T-helper 9 cell (primary cell): Measurements from ENCODE around the gene DPEP1.
"Not testable (repeated sequence)": the region's sequence is repeated elsewhere in the genome, so short reads cannot be mapped to it uniquely, and the experiment has no call there.

ENCODE experiments used
- DNase-seq: peaks from one replicate; pipeline ENCODE4 v3.0.0-alpha.2; 2020

The DPEP1 gene

DNA sequence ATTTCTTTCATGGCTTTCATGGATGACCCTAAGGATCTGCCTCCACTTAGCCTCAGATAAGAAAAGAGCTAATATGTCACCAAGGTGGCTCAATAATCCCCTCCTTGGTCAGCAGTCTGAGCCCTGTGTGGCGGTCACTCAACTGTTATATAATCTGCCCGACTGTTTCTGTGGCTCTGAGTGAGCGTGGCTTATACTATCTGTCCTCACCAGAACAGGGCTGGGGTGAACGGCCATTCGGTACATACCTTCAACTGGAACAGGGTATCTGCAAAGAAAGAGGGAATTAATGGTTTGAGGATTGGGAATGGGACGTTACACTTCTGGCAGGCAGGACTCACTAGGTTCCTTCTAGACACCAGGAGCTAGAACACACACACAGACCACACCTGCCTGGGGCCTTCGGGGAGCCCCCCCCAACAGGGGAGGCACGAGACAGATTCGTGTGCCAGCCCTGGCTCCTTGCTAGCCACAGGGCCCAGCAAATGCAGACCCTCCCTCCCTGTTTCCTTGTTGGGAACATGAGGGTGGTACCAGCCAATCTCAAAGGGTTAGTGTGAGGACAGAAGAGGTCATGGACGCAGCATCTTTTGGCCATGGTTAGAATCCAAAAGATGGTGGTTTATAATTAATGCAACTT, 40.3 kb downstream of the DPEP1 start:
- no peak for DNase-seq

DNA sequence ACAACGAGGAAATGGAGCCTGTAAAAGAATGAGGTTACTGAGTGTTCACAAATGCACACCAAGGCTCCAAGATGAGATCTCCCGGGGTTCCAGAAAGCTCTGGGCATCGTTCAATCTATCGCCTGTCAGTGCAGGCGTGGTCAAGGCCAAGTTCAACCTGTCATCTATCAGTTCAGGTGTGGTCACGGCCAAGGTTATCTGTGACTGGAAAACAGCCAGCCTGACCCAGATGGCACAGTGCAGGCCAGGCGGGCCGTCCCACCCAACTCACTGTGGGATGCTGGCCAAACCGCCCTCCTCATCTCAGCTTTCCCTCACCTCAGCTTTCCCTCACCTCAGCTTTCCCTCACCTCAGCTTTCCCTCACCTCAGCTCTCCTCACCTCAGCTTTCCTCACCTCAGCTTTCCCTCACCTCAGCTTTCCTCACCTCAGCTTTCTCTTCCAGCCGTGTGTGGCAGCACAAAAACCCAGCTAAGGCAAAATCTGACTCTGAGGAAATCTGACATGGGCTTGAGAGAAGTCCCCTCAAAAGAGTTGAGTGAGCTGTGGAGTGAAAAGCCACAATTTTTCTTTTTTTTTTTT, 41.7 kb downstream of the DPEP1 start:
- DNase-seq, result no peak

DNA sequence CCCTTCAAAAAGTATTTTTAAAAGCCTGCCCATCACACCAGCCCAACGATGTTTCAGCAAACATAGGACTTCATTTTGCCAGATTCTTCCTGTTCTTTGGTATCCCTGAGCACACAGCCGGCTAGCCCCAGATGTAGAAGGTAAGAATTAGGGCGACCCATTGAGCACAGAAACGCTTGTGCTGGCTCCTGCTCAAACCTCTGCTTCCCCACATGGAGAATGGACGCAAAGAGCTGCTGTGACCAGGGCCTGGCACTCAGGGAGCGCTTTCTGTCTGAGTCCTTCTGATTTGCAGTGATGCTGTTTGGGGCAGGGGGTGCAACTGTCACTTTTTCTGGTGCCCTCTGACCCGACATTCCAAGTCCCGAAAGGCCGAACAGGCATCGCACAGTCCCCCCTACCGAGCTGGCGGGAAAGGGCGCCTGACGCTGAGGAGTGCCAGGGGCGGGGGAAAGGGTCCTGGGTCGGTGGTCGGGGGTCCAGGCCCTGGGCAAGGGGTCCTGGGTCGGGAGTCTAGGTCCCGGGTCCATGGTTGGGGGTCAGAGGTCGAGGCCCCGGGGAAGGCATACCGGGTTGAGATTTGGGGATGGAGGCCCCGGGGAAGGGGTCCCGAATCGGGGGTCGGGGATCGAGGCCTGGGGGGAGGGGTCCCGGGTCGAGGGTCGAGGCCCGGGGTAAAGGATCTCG, 43.1 kb downstream of the DPEP1 start:
- no peak for DNase-seq

GRCh38 chr16:89657442-89658220, 44.2 kb downstream of the DPEP1 start, which contains the start of the genes CHMP1A and SPATA33:
TSS of gene CHMP1A (minus strand) at chr16:89657708. CDS start at chr16:89657588, 120 bp downstream.
TSS of gene SPATA33 (plus strand) at chr16:89657836. CDS start at chr16:89657912, 76 bp downstream.
- peak; percentile 93 for DNase-seq

DNA sequence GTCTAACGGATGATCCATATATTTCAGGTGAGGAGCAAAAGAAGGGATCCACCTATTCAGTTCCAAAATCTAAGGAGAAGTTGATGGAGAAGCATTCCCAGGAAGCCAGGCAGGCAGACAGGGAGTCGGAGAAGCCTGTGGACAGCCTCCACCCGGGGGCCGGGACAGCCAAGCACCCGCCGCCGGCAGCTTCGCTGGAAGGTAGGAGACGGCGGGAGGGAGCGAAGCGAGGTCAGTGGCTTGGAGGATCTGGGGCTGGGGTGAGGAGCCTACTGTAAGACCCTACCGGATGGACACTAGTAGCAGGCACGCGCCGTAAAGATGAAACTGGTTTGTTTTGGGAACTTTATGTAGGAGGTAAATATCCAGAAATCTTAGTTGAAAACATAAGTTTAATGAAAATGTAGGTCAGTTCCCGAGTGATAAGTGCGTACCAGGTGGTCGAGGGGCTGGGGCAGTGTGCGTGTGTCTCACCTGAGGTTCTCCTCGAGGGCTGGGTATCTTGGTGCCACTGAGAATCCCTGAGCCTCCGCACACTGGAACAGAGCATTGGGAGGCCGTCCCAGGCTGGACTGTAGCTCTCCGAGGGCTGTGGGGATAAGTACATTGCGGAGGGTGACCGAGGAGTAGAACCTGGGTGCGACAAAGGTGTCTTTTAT, 44.9 kb downstream of the DPEP1 start:
- DNase-seq, result no peak

DNA sequence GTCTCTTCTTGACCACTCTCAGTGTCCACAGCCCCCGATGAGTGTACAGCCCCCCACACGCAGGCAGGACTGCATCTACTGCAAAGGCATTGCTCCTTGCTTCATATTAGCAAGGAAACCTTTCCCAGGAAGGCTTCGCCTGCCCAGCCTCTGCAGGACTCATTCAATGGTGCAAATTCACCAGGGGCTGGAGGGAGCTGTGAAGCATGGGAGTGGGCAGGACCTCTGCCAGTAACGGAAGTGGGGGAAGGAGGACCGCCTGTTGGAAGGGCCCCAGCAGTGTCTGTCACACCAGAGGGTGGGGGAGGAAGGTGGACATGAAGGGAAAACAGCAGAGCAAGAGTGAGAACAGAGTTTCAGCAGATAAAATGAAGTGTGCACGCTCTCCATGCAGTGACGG, 46.7 kb downstream of the DPEP1 start:
- DNase-seq, result no peak

- no peak for DNase-seq
Observed at GRCh38 chr16:89661215-89661614, 47.8 kb downstream of the DPEP1 start.

- DNase-seq, result not testable (repeated sequence)
Observed at GRCh38 chr16:89664238-89664637, 50.8 kb downstream of the DPEP1 start.

- not testable (repeated sequence) for DNase-seq
Observed at GRCh38 chr16:89667000-89667399, 53.6 kb downstream of the DPEP1 start.

GRCh38 chr16:89667633-89668032, 54.2 kb downstream of the DPEP1 start:
- no peak for DNase-seq

GRCh38 chr16:89668790-89669158, 55.3 kb downstream of the DPEP1 start:
- DNase-seq, result no peak

DNA sequence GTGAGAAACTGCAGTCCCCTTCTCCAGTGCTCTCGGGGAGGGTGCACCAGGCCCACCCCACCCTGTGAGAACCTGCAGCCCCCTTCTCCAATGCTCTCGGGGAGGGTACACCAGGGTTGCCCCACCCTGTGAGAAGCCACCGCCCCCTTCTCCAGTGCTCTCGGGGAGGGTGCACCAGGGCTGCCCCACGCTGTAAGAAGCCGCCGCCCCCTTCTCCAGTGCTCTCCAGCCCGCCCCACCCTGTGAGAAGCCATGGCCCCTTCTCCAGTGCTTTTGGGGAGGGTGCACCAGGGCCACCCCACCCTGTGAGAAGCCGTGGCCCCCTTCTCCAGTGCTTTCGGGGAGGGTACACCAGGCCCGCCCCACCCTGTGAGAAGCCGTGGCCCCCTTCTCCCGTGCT, 56.3 kb downstream of the DPEP1 start:
- no peak for DNase-seq

- no peak for DNase-seq
Observed at GRCh38 chr16:89670496-89671431, 57.3 kb downstream of the DPEP1 start.

- not testable (repeated sequence) for DNase-seq
Observed at GRCh38 chr16:89671565-89671964, 58.1 kb downstream of the DPEP1 start.

DNA sequence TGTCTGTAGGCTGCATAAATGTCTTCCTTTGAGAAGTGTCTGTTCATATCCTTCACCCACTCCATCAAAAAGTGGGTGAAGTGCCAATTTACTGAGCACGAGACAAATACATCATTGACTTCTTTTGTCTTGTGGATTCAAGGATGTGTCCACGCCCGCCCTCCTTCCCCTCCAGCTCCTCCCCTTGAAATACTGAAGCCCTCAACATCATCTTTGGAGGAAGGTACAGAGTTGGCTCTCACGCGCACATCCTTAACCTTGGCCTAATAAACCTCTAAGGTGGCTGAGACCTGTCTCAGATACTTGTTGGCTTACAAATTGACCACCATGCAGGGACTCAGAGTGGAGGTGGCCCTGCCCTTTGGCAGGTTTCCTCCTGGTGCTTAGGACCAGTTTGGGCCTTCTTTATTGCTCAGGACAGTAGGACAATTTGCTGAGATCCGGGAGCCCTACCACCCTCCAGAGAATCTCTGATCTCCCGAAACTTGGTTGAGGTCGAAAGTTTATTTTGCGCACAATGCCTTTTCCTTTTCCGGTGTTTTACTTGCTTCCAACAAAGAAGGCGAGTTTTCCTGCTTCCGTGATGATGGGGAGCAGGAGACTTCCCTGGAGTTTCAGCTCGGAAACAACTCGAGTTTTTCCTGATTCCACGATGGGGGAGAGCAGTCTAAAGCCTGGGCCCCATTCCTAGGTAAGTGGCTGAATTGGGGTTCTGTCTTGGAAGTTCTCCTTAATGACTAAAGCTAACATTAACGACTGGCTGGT, 58.9 kb downstream of the DPEP1 start:
- DNase-seq, result no peak

- DNase-seq, result no peak
Observed at GRCh38 chr16:89678258-89678657, 64.8 kb downstream of the DPEP1 start.

DNA sequence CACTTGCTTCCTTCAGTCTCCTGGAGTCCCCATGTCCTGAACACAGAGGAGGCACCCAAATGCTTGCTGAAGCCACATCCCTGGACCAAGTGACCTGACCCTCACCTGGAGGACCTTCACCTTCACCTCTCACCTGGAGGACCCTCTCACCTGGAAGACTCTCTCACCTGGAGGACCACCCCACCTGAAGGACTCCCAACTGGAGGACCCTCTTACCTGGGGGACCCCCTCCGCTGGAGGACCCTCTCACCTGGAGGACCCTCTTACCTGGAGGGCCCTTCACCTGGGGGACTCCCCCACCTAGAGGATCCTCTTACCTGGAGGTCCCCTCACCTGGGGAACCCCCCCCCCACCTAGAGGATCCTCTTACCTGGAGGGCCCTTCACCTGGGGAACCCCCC, 72.5 kb downstream of the DPEP1 start:
- no peak for DNase-seq

DNA sequence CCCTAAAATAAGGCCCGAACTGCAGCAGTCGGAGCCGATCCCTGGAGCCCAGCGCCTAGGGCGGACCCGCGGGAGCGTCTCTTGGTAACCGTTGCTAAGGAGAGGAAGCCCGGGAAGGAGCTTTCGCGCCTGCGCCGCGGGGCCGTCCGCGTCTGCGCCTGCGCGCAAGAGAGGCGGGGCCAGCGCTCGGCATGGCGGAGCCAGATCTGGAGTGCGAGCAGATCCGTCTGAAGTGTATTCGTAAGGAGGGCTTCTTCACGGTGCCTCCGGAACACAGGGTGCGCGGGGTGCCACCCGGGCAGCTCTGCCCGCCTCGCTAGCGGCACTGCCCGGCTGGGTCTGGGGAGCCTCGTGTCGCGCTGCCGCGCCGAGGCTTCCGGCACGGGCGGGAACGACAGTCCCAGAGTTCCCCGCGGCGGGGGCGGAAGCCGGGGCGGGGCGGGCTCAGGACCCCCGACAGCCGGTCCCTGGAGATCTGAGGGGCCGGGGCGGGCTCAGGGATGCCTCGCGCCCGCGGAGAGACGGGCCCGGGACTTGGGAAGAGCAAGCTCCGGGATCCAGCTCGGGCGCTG, 73.2 kb downstream of the DPEP1 start, which contains the start of gene CDK10:
CDK10 (plus strand) TSS at position 170 of the 572 bp plus-strand sequence; CDS start at position 192, 22 bp downstream.
- peak; percentile 81 for DNase-seq

DNA sequence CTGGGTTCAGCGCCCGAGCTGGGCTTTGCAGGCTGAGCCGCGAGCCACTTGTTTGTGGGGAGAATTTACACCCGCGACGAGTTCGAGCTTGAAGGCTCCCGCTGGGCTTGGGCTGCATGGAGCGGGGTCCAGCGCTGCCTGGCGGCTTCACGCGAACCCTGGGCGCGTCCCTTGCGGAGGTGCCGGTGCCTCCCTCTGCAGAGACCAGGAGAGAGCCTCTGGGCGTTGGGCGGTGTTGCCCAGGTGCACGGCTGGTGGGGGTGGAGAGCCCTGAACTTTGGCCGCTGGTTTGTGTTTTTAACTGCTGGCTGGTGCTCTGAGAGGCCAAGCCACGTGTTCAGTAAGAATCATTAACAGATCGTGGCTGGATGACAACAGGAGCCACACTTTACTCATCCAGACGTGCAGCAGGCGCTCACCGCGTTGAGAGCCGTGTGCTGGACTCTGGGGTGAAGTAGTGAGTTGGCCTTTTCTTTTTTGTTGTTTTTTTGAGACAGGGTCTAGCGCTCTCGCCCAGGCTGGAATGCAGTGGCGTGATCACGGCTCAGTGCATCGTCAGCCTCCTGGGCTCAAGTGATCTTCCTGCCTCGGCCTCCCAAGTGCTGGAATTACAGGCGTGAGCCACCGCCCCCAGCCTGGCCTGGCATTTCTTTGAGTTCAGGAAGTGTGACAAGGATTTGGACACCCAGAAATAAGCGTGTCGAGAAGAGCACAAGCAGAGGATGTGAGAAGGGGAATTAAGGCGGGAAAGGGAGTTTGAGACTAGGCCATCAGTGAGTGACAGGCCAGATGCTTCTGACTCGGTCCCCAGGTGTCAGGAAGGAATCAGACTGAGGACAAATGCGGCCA, 73.9 kb downstream of the DPEP1 start:
- no peak for DNase-seq
